Measurements from ENCODE around the gene SND1. TPM values are rescaled to one million over a fixed set of nuclear protein-coding genes. Genes with fewer than 3 reads are reported as not detected.

SND1 gene
- polyA plus RNA-seq, 3 donors = 46.5 to 97.3 (median 79.8) TPM

GRCh38 chr7:127957886-127958285 lies 305.9 kb downstream of the SND1 start:
- no peak overlapping the region for H3K4me2 ChIP-seq (replicated peaks; ENCODE audit: extremely low read depth, low read length, poor library complexity, severe bottlenecking)
- no peak overlapping the region for H3K27ac Mint-ChIP-seq

GRCh38 chr7:127959770-127960169 lies 307.8 kb downstream of the SND1 start:
- no peak for TF ChIP-seq CTCF (IDR thresholded peaks at IDR 0.05)
- Mint-ChIP-seq H3K36me3 (peaks cover 29 to 33% of the 10 kb centered on the region in 2 donors), H3K27ac (peak overlapping the region in 1 of 7 donors; percentile 28), H3K9me3 (no peaks in the 10 kb centered on the region), H3K4me1 (peaks cover 3% of the 10 kb centered on the region), H3K4me3 (no peak overlapping the region), H3K27me3 (ENCODE audit: low read depth in 3 of 3) (no peaks in the 10 kb centered on the region)
- no peak for DNase-seq
- no peak overlapping the region for H3K9ac ChIP-seq (ENCODE audit: insufficient read depth, low read length, poor library complexity, severe bottlenecking)
- H3K27ac ChIP-seq (ENCODE audit: low read depth in 1 of 2, low read length in 2 of 2) = no peak overlapping the region
- H3K9me3 ChIP-seq (replicated peaks in 1 of 2; ENCODE audit: control insufficient read depth in 1 of 2, insufficient read depth in 1 of 2, low read length in 2 of 2) = no peaks in the 10 kb centered on the region
- WGBS (ENCODE audit: insufficient coverage) = 50% methylated on average over 2 of the region's 4 CpGs
- intact Hi-C loops (cut with micrococcal nuclease) = no loop called here
- H3K4me3 ChIP-seq (replicated peaks in 1 of 3; ENCODE audit: low read depth in 2 of 3, low read length in 3 of 3) = no peak overlapping the region
- peaks cover 8% of the 10 kb centered on the region for H3K79me2 ChIP-seq (ENCODE audit: insufficient read depth, low read length)
- H3K27me3 ChIP-seq (ENCODE audit: control insufficient read depth in 2 of 2, insufficient read depth in 2 of 2, low read length in 2 of 2) = no peaks in the 10 kb centered on the region
- no peak overlapping the region for H3K4me2 ChIP-seq (replicated peaks; ENCODE audit: extremely low read depth, low read length, poor library complexity, severe bottlenecking)
- no peak overlapping the region for H2AFZ ChIP-seq (ENCODE audit: insufficient read depth, low read depth, low read length, poor library complexity, severe bottlenecking)
- peaks cover 7 to 50% of the 10 kb centered on the region in 2 donors for H3K36me3 ChIP-seq (replicated peaks in 1 of 2; ENCODE audit: control insufficient read depth in 1 of 2, insufficient read depth in 2 of 2, low read length in 2 of 2)
- H3K4me1 ChIP-seq (ENCODE audit: control insufficient read depth in 1 of 2, insufficient read depth in 2 of 2, low read length in 2 of 2) = peaks cover 3 to 4% of the 10 kb centered on the region in 2 donors
- peaks cover 9% of the 10 kb centered on the region for H4K20me1 ChIP-seq (ENCODE audit: insufficient read depth, low read length)

More at GRCh38 chr7:127957886-127958285, 305.9 kb downstream of the SND1 start:
- Histone ChIP-seq H2AFZ (ENCODE audit: insufficient read depth, low read depth, low read length, poor library complexity, severe bottlenecking) (no peak overlapping the region), H3K4me1 (ENCODE audit: control insufficient read depth in 1 of 2, insufficient read depth in 2 of 2, low read length in 2 of 2) (peaks cover 22 to 23% of the 10 kb centered on the region in 2 donors), H3K9ac (ENCODE audit: insufficient read depth, low read length, poor library complexity, severe bottlenecking) (no peak overlapping the region), H3K79me2 (ENCODE audit: insufficient read depth, low read length) (peaks cover 13% of the 10 kb centered on the region), H3K36me3 (replicated peaks in 1 of 2; ENCODE audit: control insufficient read depth in 1 of 2, insufficient read depth in 2 of 2, low read length in 2 of 2) (peaks cover 7 to 50% of the 10 kb centered on the region in 2 donors), H3K4me3 (replicated peaks in 1 of 3; ENCODE audit: low read depth in 2 of 3, low read length in 3 of 3) (no peak overlapping the region), H3K9me3 (replicated peaks in 1 of 2; ENCODE audit: control insufficient read depth in 1 of 2, insufficient read depth in 1 of 2, low read length in 2 of 2) (no peaks in the 10 kb centered on the region), H3K27me3 (ENCODE audit: control insufficient read depth in 2 of 2, insufficient read depth in 2 of 2, low read length in 2 of 2) (no peaks in the 10 kb centered on the region), H4K20me1 (ENCODE audit: insufficient read depth, low read length) (peaks cover 21% of the 10 kb centered on the region), H3K27ac (ENCODE audit: low read depth in 1 of 2, low read length in 2 of 2) (no peak overlapping the region)
- intact Hi-C loops (cut with micrococcal nuclease) = no loop called here
- Mint-ChIP-seq H3K4me3 (no peak overlapping the region), H3K36me3 (peaks cover 27 to 31% of the 10 kb centered on the region in 2 donors), H3K9me3 (no peaks in the 10 kb centered on the region), H3K4me1 (peaks cover 3% of the 10 kb centered on the region), H3K27me3 (ENCODE audit: low read depth in 3 of 3) (peaks cover 0 to 1% (median 0%) of the 10 kb centered on the region in 3 donors)
- no peak for TF ChIP-seq CTCF (IDR thresholded peaks at IDR 0.05)
- WGBS (ENCODE audit: insufficient coverage) = 95% methylated on average over 3 of the region's 5 CpGs
- DNase-seq = no peak

Data from CD14-positive monocyte (primary cell).